ENCODE results near the gene COG5.

GRCh38 chr7:107613439-107613838 lies 49.7 kb upstream of the COG5 start:
- TF ChIP-seq CTCF (conservative IDR thresholded peaks at IDR 0.05; ENCODE audit: low read length) (no peak), EZH2phosphoT487 (IDR thresholded peaks at IDR 0.05; ENCODE audit: borderline replicate concordance) (no peak)

All from Loucy (cell line).